Choroid plexus epithelial cell (primary cell): Measurements from ENCODE around the gene HS6ST2.

Experiments used
- DNase-seq: peaks from one replicate; pipeline ENCODE4 v3.0.0-alpha.2; 2010; ENCODE audit warnings: low read depth
- H3K4me3 ChIP-seq: 2 replicates; pipeline ENCODE4 v1.5.1; 2011; ENCODE audit warnings: low read depth, mild to moderate bottlenecking, control low read depth, low read length, moderate library complexity
- TF ChIP-seq, protein P1 (sequence below): conservative IDR thresholded peaks from 2 replicates; pipeline ENCODE4 v1.5.1; 2011; ENCODE audit warnings: low read depth, mild to moderate bottlenecking, control low read depth, inconsistent platforms, low read length, moderate library complexity

The HS6ST2 gene

DNA sequence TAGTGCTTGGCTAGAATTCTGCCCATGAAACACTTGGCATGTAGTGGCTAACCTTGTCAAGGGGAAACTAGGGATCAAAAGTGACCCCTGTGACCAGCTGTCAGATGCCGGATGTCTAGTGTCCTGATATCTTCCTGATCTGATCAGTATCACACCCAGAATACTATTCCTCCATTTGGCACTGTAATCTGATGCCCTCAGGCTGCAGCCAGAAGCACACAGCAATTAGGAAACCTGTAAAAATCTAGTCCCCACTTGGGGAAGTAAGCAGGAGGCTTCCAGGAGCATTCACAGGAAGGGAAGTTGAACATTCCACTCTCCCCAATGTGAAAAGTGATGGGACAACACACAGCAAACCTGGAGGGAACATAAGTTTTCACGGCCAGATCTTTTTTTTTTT is 125.1 kb downstream of the HS6ST2 start:
- no peak overlapping the region for H3K4me3 ChIP-seq
- TF ChIP-seq, protein P1, sequence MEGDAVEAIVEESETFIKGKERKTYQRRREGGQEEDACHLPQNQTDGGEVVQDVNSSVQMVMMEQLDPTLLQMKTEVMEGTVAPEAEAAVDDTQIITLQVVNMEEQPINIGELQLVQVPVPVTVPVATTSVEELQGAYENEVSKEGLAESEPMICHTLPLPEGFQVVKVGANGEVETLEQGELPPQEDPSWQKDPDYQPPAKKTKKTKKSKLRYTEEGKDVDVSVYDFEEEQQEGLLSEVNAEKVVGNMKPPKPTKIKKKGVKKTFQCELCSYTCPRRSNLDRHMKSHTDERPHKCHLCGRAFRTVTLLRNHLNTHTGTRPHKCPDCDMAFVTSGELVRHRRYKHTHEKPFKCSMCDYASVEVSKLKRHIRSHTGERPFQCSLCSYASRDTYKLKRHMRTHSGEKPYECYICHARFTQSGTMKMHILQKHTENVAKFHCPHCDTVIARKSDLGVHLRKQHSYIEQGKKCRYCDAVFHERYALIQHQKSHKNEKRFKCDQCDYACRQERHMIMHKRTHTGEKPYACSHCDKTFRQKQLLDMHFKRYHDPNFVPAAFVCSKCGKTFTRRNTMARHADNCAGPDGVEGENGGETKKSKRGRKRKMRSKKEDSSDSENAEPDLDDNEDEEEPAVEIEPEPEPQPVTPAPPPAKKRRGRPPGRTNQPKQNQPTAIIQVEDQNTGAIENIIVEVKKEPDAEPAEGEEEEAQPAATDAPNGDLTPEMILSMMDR: no peak
- DNase-seq: no peak

DNA sequence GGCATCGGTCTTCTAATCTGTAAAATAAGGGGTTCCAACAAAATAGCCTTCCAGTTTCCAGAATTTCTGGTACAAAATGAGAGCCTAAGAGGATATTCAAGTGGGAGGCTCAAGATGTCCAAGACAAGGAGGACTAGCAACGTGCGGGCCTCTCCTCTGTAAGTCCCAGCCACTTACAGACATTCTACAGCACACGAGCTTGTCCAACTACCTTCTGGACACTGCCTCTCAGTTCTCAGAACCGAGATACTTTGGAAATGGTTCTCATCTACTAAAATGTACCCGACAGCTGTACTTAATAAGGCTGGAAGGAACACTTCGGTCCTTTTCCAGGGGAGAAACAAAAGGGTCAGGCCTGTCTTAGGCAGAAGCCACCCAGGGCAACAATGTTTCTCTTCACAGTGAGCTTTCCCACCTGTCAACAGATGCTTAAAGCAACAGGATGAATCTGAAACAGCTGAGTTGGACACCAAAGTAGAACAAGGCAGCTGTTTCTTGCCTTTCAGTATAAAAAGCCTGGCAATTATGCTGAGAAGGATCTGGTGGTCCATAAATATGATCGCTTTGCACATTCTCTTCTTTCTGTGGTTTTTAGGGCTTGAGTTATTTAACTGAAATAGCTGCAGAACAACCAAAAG is 127.0 kb downstream of the HS6ST2 start:
- no peak for DNase-seq
- no peak overlapping the region for H3K4me3 ChIP-seq
- TF ChIP-seq, protein P1: no peak

DNA sequence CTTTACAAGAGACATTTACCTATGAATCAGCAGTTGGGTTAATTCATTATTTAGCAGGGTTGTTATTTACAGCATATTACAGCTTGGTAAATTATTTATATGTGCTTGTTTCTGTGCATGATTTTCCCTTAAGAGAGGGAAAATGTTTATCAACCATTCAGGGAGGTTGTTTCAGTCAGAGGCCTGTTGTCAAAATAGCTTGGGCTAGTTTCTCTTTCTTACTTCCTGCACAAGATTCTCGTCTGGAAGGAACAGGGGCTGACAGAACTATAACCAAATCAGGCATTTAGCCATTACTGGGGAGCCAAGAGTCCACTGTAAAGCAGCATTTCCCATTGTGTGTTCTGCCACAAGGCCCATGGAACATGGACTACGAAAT is 135.8 kb downstream of the HS6ST2 start:
- no peak for DNase-seq
- TF ChIP-seq, protein P1: no peak

DNA sequence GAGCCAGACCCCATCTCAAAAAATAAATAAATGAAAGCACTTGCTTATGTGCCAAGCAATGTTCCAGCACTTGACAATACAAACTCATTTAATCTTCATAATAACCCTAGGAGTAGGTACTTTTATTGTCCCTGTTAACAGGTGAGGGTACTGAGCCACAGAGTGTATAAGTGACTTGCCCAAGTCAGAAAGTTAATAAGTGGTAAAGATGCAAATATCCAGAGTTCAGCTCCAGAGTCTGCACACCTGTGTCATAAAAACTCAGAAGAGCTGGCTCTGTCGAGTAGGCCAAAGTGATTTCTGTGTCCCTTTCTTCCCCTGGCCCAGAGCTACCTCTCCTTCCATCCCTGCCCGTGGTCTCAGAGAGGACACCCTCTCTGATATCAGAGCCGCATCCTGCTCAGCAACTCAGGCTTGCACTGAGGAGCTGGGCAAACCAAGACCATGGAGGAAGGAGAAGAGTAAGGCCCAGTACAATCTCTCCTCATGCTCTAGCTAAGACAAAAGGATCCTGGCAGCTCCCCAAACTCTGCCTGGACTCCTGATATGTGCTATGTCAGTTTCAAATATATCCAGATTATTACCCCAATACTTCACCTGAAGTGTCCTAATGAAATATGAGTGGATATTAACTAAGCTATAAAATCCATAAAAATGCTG is 136.3 kb downstream of the HS6ST2 start:
- no peak overlapping the region for H3K4me3 ChIP-seq
- TF ChIP-seq, protein P1: no peak
- no peak for DNase-seq

More for the DNA sequence above, 135.8 kb downstream of the HS6ST2 start:
- no peak overlapping the region for H3K4me3 ChIP-seq

DNA sequence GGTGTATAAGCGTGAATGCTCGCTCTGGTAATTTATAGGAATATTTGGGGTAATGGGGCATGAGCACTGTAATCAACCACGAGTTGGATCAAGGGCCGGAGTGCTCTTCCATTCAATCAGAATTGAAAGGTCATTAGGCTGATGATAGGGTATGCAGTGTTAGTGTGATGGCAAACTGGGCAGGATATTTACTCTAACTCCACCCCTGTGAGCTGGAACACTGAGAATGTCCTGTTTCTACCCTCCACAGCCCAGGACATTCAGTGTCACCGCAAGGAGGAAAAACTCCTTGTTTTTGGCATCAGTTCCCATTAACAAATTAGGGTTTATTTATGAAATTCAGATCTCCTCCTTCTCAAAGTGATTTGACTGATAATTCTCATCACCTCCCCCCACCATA is 137.8 kb downstream of the HS6ST2 start:
- no peak overlapping the region for H3K4me3 ChIP-seq
- TF ChIP-seq, protein P1: no peak

DNA sequence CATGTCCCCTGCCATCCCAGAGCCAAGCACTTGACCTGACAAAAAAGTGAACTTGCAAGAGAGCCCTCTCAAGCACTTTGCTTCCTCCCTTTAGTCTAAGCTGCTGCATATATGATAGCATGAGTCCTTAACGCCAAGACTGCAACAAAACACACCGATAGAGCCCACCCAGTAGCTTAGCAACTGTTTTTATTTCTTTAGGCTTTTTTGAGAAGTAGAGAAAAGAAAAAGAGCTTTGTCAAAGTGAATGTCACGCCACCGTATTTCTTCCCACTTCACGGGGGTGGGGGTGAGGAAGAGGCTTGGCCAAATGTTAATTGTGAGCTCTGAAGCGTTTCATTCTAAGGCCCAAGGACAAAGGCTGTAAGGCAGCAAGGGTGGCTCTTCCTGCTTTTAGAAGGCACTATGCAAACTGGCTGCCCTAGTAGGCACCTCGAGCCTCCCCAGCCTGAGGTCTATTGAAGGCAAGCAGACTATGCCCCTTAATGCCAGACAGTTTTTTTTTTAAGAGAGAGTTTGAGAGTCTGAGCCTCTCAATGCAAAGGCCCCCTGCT is 138.6 kb downstream of the HS6ST2 start:
- DNase-seq: no peak
- TF ChIP-seq, protein P1: no peak
- H3K4me3 ChIP-seq: no peak overlapping the region

More for the DNA sequence above, 137.8 kb downstream of the HS6ST2 start:
- DNase-seq: no peak

DNA sequence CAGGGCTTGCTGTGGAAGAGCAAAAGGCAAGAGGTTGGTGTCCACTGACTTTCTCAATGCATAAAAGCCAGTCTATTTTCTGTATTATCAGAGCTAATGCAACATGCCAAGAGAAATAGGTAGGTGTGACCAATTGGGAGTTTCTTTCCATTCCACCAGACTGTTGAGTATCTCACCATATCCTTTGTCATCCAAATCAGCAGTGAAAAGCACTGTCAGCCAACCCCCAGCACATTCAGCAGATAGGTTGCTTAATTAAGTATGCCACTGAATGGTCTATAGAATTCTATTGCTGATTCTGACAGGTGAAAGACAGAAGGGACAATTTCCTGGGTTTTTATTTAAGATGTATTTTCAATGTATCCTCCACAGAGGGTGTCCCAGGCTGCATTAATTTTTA is 139.8 kb downstream of the HS6ST2 start:
- TF ChIP-seq, protein P1: no peak
- no peak for DNase-seq
- H3K4me3 ChIP-seq: no peak overlapping the region
